HL-60/S4 treated with phorbol 12-myristate 13-acetate at 8.2 ng/mL for 4 days and 3 days (cell line): ENCODE measurements around the gene PLAC8.
"Not testable (repeated sequence)": the region's sequence is repeated elsewhere in the genome, so short reads cannot be mapped to it uniquely, and the experiment has no call there.

ENCODE experiments used
- in situ Hi-C: fragments of 300-500 bp; cut with MboI; formaldehyde crosslinking; loops from 2 replicates; pipeline ENCODE4 v1.15.0; 2022; ENCODE audit warnings: low sequenced_read_pairs

PLAC8 gene

GRCh38 chr4:83114576-83114975 lies at the start of gene PLAC8:
TSS of gene PLAC8 (minus strand) at chr4:83114729. CDS start at chr4:83107921, 6,808 bp downstream.
- in situ Hi-C loops = loop anchor here (25.0 kb wide), 1 partner anchor 148 kb away; no protein-coding TSS in a partner anchor

- in situ Hi-C loops = no loop called here
Measured at GRCh38 chr4:83153417-83153816, 38.9 kb upstream of the PLAC8 start.

GRCh38 chr4:83152746-83153145 lies 38.2 kb upstream of the PLAC8 start:
- in situ Hi-C loops = no loop called here

- in situ Hi-C loops = no loop called here
Measured at GRCh38 chr4:83151651-83152050, 37.1 kb upstream of the PLAC8 start.

GRCh38 chr4:83150653-83151330 lies 36.3 kb upstream of the PLAC8 start:
- in situ Hi-C loops = no loop called here

- in situ Hi-C loops = no loop called here
Measured at GRCh38 chr4:83149865-83150652, 35.5 kb upstream of the PLAC8 start.

- in situ Hi-C loops = no loop called here
Measured at GRCh38 chr4:83146841-83147240, 32.3 kb upstream of the PLAC8 start.

GRCh38 chr4:83145776-83146175 lies 31.2 kb upstream of the PLAC8 start:
- in situ Hi-C loops = not testable (repeated sequence)

GRCh38 chr4:83139514-83140156 lies 25.1 kb upstream of the PLAC8 start:
- in situ Hi-C loops = no loop called here

- in situ Hi-C loops = no loop called here
Measured at GRCh38 chr4:83138946-83139345, 24.4 kb upstream of the PLAC8 start.

- in situ Hi-C loops = no loop called here
Measured at GRCh38 chr4:83132065-83132464, 17.5 kb upstream of the PLAC8 start.

GRCh38 chr4:83129264-83129663 lies 14.7 kb upstream of the PLAC8 start:
- in situ Hi-C loops = no loop called here

- in situ Hi-C loops = no loop called here
Measured at GRCh38 chr4:83128240-83128929, 13.9 kb upstream of the PLAC8 start.

GRCh38 chr4:83125738-83126141 lies 11.2 kb upstream of the PLAC8 start:
- in situ Hi-C loops = no loop called here

- in situ Hi-C loops = loop anchor here (25.0 kb wide), 1 partner anchor 138 kb away; no protein-coding TSS in a partner anchor
Measured at GRCh38 chr4:83124111-83124780, 9.7 kb upstream of the PLAC8 start.

- in situ Hi-C loops = loop anchor here (25.0 kb wide), 1 partner anchor 141 kb away; no protein-coding TSS in a partner anchor
Measured at GRCh38 chr4:83121246-83121645, 6.7 kb upstream of the PLAC8 start.

- in situ Hi-C loops = loop anchor here (25.0 kb wide), 1 partner anchor 143 kb away; no protein-coding TSS in a partner anchor
Measured at GRCh38 chr4:83118869-83119268, 4.3 kb upstream of the PLAC8 start.

- in situ Hi-C loops = loop anchor here (25.0 kb wide), 1 partner anchor 147 kb away; no protein-coding TSS in a partner anchor
Measured at GRCh38 chr4:83115656-83116285, 1.2 kb upstream of the PLAC8 start.

- in situ Hi-C loops = loop anchor here (25.0 kb wide), 1 partner anchor 147 kb away; no protein-coding TSS in a partner anchor
Measured at GRCh38 chr4:83115000-83115399, 471 bp upstream of the PLAC8 start.

GRCh38 chr4:83113429-83113786 lies 1.1 kb downstream of the PLAC8 start:
- in situ Hi-C loops = loop anchor here (25.0 kb wide), 1 partner anchor 149 kb away; no protein-coding TSS in a partner anchor
